HepG2 (cell line): ENCODE data around the gene PAQR5. TPM values are rescaled to one million over a fixed set of nuclear protein-coding genes. Genes with fewer than 3 reads are reported as not detected.

ENCODE experiments used
- ARNTL ChIP-seq: sonication (generic); formaldehyde crosslinking; IDR thresholded peaks from 2 replicates; pipeline ENCODE4 v1.4.0; 2020; ENCODE audit warnings: mild to moderate bottlenecking, missing genetic modification reagents
- FOXK2 ChIP-seq: fragments of 450-650 bp; IDR thresholded peaks from 2 replicates; pipeline ENCODE4 v1.6.1; 2016
- GZF1 ChIP-seq: sonication (generic); formaldehyde crosslinking; IDR thresholded peaks from 2 replicates; pipeline ENCODE4 v1.5.1; 2020; ENCODE audit warnings: mild to moderate bottlenecking, missing genetic modification reagents
- LCORL ChIP-seq, 2 experiments: fragments of 450-650 bp in 1 of 2; sonication (generic) in 1 of 2; formaldehyde crosslinking in 1 of 2; IDR thresholded peaks; 2 replicates each; pipeline versions ENCODE4 v1.5.0 to v1.6.1; 2017 to 2020; ENCODE audit warnings: antibody characterized with exemption in 1 of 2, missing genetic modification reagents in 1 of 2
- MAF1 ChIP-seq: sonication (generic); formaldehyde crosslinking; IDR thresholded peaks from 2 replicates; pipeline ENCODE4 v1.5.0; 2020; ENCODE audit warnings: missing genetic modification reagents, borderline replicate concordance
- NFYC ChIP-seq: IDR thresholded peaks from 2 replicates; pipeline ENCODE4 v1.6.1; 2016; ENCODE audit warnings: missing genetic modification reagents, missing compliant biosample characterization
- NR2F1 ChIP-seq, 2 experiments: fragments of 450-650 bp in 1 of 2; formaldehyde crosslinking in 1 of 2; IDR thresholded peaks; 2 replicates each; pipeline versions ENCODE4 v1.5.0 to v1.6.1; 2016 to 2020; ENCODE audit warnings: mild to moderate bottlenecking in 1 of 2, missing compliant biosample characterization in 1 of 2, missing genetic modification reagents in 1 of 2, moderate library complexity in 1 of 2
- PAWR ChIP-seq: sonication (generic); formaldehyde crosslinking; IDR thresholded peaks from 2 replicates; pipeline ENCODE4 v1.4.0; 2020; ENCODE audit warnings: missing genetic modification reagents, mild to moderate bottlenecking, borderline replicate concordance
- PHF21A ChIP-seq: sonication (generic); formaldehyde crosslinking; IDR thresholded peaks from 2 replicates; pipeline ENCODE4 v1.5.0; 2020; ENCODE audit warnings: mild to moderate bottlenecking, missing genetic modification reagents
- RFX5 ChIP-seq: IDR thresholded peaks from 2 replicates; pipeline ENCODE4 v1.6.1; 2011; ENCODE audit warnings: low read depth, low read length, improper control_type of control experiment
- TBP ChIP-seq: sonication (generic); formaldehyde crosslinking; IDR thresholded peaks from 2 replicates; pipeline ENCODE4 v1.5.0; 2020; ENCODE audit warnings: missing genetic modification reagents
- TSC22D2 ChIP-seq: sonication (generic); formaldehyde crosslinking; IDR thresholded peaks from 2 replicates; pipeline ENCODE4 v1.5.1; 2020; ENCODE audit warnings: missing genetic modification reagents, mild to moderate bottlenecking, borderline replicate concordance
- ZBTB38 ChIP-seq: sonication (generic); formaldehyde crosslinking; IDR thresholded peaks from 2 replicates; pipeline ENCODE4 v1.5.1; 2020; ENCODE audit warnings: mild to moderate bottlenecking, missing genetic modification reagents
- ZMYM4 ChIP-seq: sonication (generic); formaldehyde crosslinking; IDR thresholded peaks from 2 replicates; pipeline ENCODE4 v1.8.1; 2023; ENCODE audit warnings: mild to moderate bottlenecking, missing genetic modification reagents
- ZNF143 ChIP-seq: sonication (generic); formaldehyde crosslinking; IDR thresholded peaks from 2 replicates; pipeline ENCODE4 v1.4.0; 2020; ENCODE audit warnings: missing genetic modification reagents
- ZNF326 ChIP-seq: sonication (generic); formaldehyde crosslinking; IDR thresholded peaks from 2 replicates; pipeline ENCODE4 v1.4.0; 2020; ENCODE audit warnings: missing genetic modification reagents, borderline replicate concordance
- ZNF335 ChIP-seq: sonication (generic); formaldehyde crosslinking; IDR thresholded peaks from 2 replicates; pipeline ENCODE4 v1.4.0; 2020; ENCODE audit warnings: missing genetic modification reagents
- ZNF367 ChIP-seq: sonication (generic); formaldehyde crosslinking; IDR thresholded peaks from 2 replicates; pipeline ENCODE4 v1.4.0; 2020; ENCODE audit warnings: missing genetic modification reagents, borderline replicate concordance
- ZNF496 ChIP-seq: sonication (generic); formaldehyde crosslinking; IDR thresholded peaks from 2 replicates; pipeline ENCODE4 v1.8.1; 2023; ENCODE audit warnings: mild to moderate bottlenecking, moderate library complexity, missing genetic modification reagents; ENCODE audit not compliant: insufficient replicate concordance
- ZNF501 ChIP-seq: sonication (generic); formaldehyde crosslinking; IDR thresholded peaks from 2 replicates; pipeline ENCODE4 v1.5.1; 2020; ENCODE audit warnings: mild to moderate bottlenecking, moderate library complexity, missing genetic modification reagents
- ZNF572 ChIP-seq: sonication (generic); formaldehyde crosslinking; IDR thresholded peaks from 2 replicates; pipeline ENCODE4 v1.5.1; 2020; ENCODE audit warnings: mild to moderate bottlenecking, missing genetic modification reagents
- ZNF761 ChIP-seq: sonication (generic); formaldehyde crosslinking; conservative IDR thresholded peaks from 2 replicates; pipeline ENCODE4 v1.4.0; 2020; ENCODE audit warnings: mild to moderate bottlenecking, missing genetic modification reagents
- ZNF766 ChIP-seq: sonication (generic); formaldehyde crosslinking; IDR thresholded peaks from 2 replicates; pipeline ENCODE4 v1.5.0; 2020; ENCODE audit warnings: missing genetic modification reagents, borderline replicate concordance
- ZSCAN21 ChIP-seq: sonication (generic); formaldehyde crosslinking; IDR thresholded peaks from 2 replicates; pipeline ENCODE4 v1.8.0; 2022; ENCODE audit warnings: mild to moderate bottlenecking, missing genetic modification reagents, moderate library complexity, borderline replicate concordance
- polyA plus RNA-seq, 8 experiments: library from polyadenylated mRNA; depleted of rRNA in 3 of 8; stranded (reverse) in 7 of 8; unstranded in 1 of 8; fragments of >200 nt; fragmentation: Illumina TruSeq in 4 of 8; extraction: Trizol in 4 of 8; gene quantifications; 2 replicates each; pipeline versions ENCODE4 v1.2.1 to v1.2.3, GENCODE V29; 2011 to 2016; ENCODE audit warnings: low read depth in 4 of 8, missing spikeins in 1 of 8, mixed read lengths in 1 of 8; ENCODE audit not compliant: insufficient read depth in 1 of 8
- total RNA-seq, 5 experiments: library from RNA; depleted of rRNA; stranded (reverse); fragments of >200 nt; fragmentation: Illumina TruSeq; extraction: Trizol; gene quantifications; 2 replicates each; pipeline ENCODE4 v1.2.3, GENCODE V29; 2016; ENCODE audit warnings: low read depth in 1 of 5
- TF ChIP-seq, protein P1 (sequence below): sonication (generic); formaldehyde crosslinking; IDR thresholded peaks from 2 replicates; pipeline ENCODE4 v1.5.0; 2020; ENCODE audit warnings: missing genetic modification reagents
- TF ChIP-seq, protein P2 (sequence below): sonication (generic); formaldehyde crosslinking; IDR thresholded peaks from 2 replicates; pipeline ENCODE4 v1.4.0; 2020; ENCODE audit warnings: missing genetic modification reagents, borderline replicate concordance
- TF ChIP-seq, protein P3 (sequence below): sonication (generic); formaldehyde crosslinking; IDR thresholded peaks from 2 replicates; pipeline ENCODE4 v1.4.0; 2020; ENCODE audit warnings: missing genetic modification reagents, mild to moderate bottlenecking, borderline replicate concordance

PAQR5 gene
- total and polyA plus RNA-seq, 2 of the 13 experiments (the other 11 are each of a cell fraction or from before 2014, with no cell fraction given): 0.53 to 1.3 TPM

DNA sequence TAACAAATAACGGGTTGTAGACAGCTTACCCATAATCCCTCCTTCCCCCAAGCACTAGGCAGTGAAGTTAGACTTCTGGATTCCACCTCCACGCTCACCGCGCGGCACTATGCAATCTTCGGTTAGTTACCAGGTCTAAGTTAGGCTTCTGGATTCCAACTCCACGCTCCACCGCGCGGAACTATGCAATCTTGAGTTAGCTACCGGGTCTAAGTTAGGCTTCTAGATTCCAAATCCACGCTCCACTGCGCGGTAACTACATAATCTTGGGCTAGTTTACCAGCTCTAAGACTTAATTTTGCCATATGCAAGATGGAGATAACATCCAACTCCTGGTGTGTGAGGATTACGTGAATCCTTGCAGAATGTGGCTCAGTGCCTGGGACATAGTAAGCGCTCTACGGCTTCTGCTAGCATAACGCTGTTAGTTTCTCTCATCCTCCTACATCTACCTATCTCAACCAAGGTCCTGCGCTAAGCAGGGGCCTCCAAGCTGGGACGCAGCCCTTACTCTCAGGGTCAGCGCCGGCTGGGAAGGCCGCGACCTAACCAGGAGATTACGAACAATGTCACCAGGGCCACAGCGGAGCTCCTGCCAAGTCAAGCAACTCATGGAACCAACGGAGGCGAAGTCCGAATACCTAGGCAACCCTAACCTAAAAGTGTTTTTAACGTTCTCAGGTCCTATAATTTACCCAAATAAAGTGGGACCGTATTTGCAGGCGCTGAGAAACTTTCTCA, 153.4 kb downstream of the PAQR5 start (continued):
- TF ChIP-seq NR2F1 (CRISPR knock-in tag; IDR thresholded peaks at IDR 0.05) (no peak), ZNF501 (no peak), ZNF496 (no peak), ZNF367 (CRISPR knock-in tag) (0 out of 2 replicates have a peak, but pooled peaks have one; percentile 7), ZNF326 (CRISPR knock-in tag) (no peak), NFYC (CRISPR knock-in tag) (no peak), PAWR (CRISPR knock-in tag) (no peak), TSC22D2 (CRISPR knock-in tag) (no peak), PHF21A (CRISPR knock-in tag) (peak; percentile 96), ZNF143 (CRISPR knock-in tag) (peak; percentile 79), ZNF572 (CRISPR knock-in tag) (peak; percentile 80; the same call in 1 of the 2 replicates), FOXK2 (no peak), TBP (no peak), GZF1 (CRISPR knock-in tag) (peak; percentile 96), ZSCAN21 (CRISPR knock-in tag) (no peak), ARNTL (CRISPR knock-in tag) (no peak), ZNF766 (CRISPR knock-in tag) (no peak), ZMYM4 (CRISPR knock-in tag) (no peak), ZNF761 (CRISPR knock-in tag) (peak; percentile 77), MAF1 (CRISPR knock-in tag) (no peak), LCORL (IDR thresholded peaks at IDR 0.05) (no peak), LCORL (CRISPR knock-in tag; IDR thresholded peaks at IDR 0.05) (0 out of 2 replicates have a peak, but pooled peaks have one; percentile 21), RFX5 (no peak), ZBTB38 (CRISPR knock-in tag) (no peak; the same call in 1 of the 2 replicates), ZNF335 (CRISPR knock-in tag) (no peak)
- TF ChIP-seq, protein P1, sequence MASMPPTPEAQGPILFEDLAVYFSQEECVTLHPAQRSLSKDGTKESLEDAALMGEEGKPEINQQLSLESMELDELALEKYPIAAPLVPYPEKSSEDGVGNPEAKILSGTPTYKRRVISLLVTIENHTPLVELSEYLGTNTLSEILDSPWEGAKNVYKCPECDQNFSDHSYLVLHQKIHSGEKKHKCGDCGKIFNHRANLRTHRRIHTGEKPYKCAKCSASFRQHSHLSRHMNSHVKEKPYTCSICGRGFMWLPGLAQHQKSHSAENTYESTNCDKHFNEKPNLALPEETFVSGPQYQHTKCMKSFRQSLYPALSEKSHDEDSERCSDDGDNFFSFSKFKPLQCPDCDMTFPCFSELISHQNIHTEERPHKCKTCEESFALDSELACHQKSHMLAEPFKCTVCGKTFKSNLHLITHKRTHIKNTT: no peak
- TF ChIP-seq, protein P2, sequence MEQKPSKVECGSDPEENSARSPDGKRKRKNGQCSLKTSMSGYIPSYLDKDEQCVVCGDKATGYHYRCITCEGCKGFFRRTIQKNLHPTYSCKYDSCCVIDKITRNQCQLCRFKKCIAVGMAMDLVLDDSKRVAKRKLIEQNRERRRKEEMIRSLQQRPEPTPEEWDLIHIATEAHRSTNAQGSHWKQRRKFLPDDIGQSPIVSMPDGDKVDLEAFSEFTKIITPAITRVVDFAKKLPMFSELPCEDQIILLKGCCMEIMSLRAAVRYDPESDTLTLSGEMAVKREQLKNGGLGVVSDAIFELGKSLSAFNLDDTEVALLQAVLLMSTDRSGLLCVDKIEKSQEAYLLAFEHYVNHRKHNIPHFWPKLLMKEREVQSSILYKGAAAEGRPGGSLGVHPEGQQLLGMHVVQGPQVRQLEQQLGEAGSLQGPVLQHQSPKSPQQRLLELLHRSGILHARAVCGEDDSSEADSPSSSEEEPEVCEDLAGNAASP (CRISPR knock-in tag): no peak; the same call in 1 of the 2 replicates
- TF ChIP-seq, protein P3, sequence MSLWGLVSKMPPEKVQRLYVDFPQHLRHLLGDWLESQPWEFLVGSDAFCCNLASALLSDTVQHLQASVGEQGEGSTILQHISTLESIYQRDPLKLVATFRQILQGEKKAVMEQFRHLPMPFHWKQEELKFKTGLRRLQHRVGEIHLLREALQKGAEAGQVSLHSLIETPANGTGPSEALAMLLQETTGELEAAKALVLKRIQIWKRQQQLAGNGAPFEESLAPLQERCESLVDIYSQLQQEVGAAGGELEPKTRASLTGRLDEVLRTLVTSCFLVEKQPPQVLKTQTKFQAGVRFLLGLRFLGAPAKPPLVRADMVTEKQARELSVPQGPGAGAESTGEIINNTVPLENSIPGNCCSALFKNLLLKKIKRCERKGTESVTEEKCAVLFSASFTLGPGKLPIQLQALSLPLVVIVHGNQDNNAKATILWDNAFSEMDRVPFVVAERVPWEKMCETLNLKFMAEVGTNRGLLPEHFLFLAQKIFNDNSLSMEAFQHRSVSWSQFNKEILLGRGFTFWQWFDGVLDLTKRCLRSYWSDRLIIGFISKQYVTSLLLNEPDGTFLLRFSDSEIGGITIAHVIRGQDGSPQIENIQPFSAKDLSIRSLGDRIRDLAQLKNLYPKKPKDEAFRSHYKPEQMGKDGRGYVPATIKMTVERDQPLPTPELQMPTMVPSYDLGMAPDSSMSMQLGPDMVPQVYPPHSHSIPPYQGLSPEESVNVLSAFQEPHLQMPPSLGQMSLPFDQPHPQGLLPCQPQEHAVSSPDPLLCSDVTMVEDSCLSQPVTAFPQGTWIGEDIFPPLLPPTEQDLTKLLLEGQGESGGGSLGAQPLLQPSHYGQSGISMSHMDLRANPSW: no peak
